Peyer's patch (tissue), 4 donors: Measurements from ENCODE around the gene HLA-DRA. TPM values are rescaled to one million over a fixed set of nuclear protein-coding genes. Genes with fewer than 3 reads are reported as not detected.

Experiments used
- DNase-seq, 3 donors: peaks; one replicate each; pipeline ENCODE4 v3.0.0-alpha.2; 2017 to 2019
- H3K27ac ChIP-seq, 4 donors: fragments of 200-600 bp; sonication (generic); one replicate each; pipeline ENCODE4 v1.5.1; 2016 to 2019
- H3K27me3 ChIP-seq, 2 donors: fragments of 200-600 bp; sonication (generic); one replicate each; pipeline ENCODE4 v1.5.1; 2019
- H3K36me3 ChIP-seq, 3 donors: fragments of 200-600 bp; sonication (generic); one replicate each; pipeline ENCODE4 v1.5.1; 2016 to 2019
- H3K4me1 ChIP-seq, 4 donors: fragments of 200-600 bp; sonication (generic); one replicate each; pipeline ENCODE4 v1.5.1; 2016 to 2019
- H3K4me3 ChIP-seq, 4 donors: fragments of 200-600 bp; sonication (generic); 1 replicate in 3 of 4; 2 replicates in 1 of 4; pipeline ENCODE4 v1.5.1; 2016 to 2019; ENCODE audit warnings: mild to moderate bottlenecking in 1 of 4
- H3K9me3 ChIP-seq, 4 donors: fragments of 200-600 bp; sonication (generic); one replicate each; pipeline ENCODE4 v1.5.1; 2016 to 2019; ENCODE audit warnings: mild to moderate bottlenecking in 1 of 4
- CTCF ChIP-seq, 6 experiments: fragments of 450-650 bp in 4 of 6; fragments of 200-600 bp in 2 of 6; sonication (generic) in 1 of 6; IDR thresholded peaks; one replicate each; pipeline ENCODE4 v1.5.1; 2017 to 2019; ENCODE audit warnings: antibody characterized with exemption in 6 of 6, mild to moderate bottlenecking in 3 of 6, moderate library complexity in 1 of 6
- POLR2A ChIP-seq, 2 donors: fragments of 450-650 bp; IDR thresholded peaks; one replicate each; pipeline ENCODE4 v1.5.1; 2017; ENCODE audit warnings: antibody characterized with exemption in 2 of 2, mild to moderate bottlenecking in 2 of 2, moderate library complexity in 2 of 2
- total RNA-seq, 4 donors: library from RNA; depleted of rRNA; stranded (reverse); fragments of >200 nt; gene quantifications; one replicate each; pipeline ENCODE4 v1.1.0, GENCODE V29; 2016

HLA-DRA gene
- total RNA-seq: 100 to 1,000 TPM; 354 to 966 (median 405) TPM

DNA sequence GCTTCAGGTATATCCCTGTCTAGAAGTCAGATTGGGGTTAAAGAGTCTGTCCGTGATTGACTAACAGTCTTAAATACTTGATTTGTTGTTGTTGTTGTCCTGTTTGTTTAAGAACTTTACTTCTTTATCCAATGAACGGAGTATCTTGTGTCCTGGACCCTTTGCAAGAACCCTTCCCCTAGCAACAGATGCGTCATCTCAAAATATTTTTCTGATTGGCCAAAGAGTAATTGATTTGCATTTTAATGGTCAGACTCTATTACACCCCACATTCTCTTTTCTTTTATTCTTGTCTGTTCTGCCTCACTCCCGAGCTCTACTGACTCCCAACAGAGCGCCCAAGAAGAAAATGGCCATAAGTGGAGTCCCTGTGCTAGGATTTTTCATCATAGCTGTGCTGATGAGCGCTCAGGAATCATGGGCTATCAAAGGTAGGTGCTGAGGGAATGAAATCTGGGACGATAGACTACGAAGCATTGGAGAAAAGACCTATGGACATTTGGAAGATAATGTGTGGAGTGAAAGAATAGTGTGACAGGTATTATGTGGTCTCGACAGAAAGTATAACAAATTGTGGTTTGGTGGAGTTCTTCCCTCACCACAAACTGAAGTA is at the start of gene HLA-DRA:
Gene HLA-DRA, plus strand, starts transcription at position 286 of the 613 bp plus-strand sequence. Its CDS starts 64 bp downstream, at position 350.
- Histone ChIP-seq H3K9me3 (no peaks in the 10 kb centered on the region), H3K4me3 (peak within 1 kb of the TSS; percentile 51 to 71 (median 53)), H3K27me3 (no peaks in the 10 kb centered on the region), H3K27ac (peak within 1 kb of the TSS; percentile 63 to 86 (median 80)), H3K4me1 (no peaks in the 10 kb centered on the region), H3K36me3 (peaks cover 0 to 9% (median 0%) of the 10 kb centered on the region in 3 donors)
- TF ChIP-seq CTCF (IDR thresholded peaks at IDR 0.05): no peak
- TF ChIP-seq POLR2A (IDR thresholded peaks at IDR 0.05): peak; percentile 79 to 81
- DNase-seq: peak; percentile 41 to 60 (median 42)

- Histone ChIP-seq H3K27ac (no peak overlapping the region), H3K36me3 (no peaks in the 10 kb centered on the region), H3K27me3 (no peaks in the 10 kb centered on the region), H3K4me3 (no peak overlapping the region), H3K9me3 (no peaks in the 10 kb centered on the region), H3K4me1 (peaks cover 0 to 10% (median 0%) of the 10 kb centered on the region in 4 donors)
- no peak for TF ChIP-seq CTCF (IDR thresholded peaks at IDR 0.05)
- no peak for TF ChIP-seq POLR2A (IDR thresholded peaks at IDR 0.05)
- DNase-seq: no peak
Observed at GRCh38 chr6:32391505-32391904, 48.2 kb upstream of the HLA-DRA start.

DNA sequence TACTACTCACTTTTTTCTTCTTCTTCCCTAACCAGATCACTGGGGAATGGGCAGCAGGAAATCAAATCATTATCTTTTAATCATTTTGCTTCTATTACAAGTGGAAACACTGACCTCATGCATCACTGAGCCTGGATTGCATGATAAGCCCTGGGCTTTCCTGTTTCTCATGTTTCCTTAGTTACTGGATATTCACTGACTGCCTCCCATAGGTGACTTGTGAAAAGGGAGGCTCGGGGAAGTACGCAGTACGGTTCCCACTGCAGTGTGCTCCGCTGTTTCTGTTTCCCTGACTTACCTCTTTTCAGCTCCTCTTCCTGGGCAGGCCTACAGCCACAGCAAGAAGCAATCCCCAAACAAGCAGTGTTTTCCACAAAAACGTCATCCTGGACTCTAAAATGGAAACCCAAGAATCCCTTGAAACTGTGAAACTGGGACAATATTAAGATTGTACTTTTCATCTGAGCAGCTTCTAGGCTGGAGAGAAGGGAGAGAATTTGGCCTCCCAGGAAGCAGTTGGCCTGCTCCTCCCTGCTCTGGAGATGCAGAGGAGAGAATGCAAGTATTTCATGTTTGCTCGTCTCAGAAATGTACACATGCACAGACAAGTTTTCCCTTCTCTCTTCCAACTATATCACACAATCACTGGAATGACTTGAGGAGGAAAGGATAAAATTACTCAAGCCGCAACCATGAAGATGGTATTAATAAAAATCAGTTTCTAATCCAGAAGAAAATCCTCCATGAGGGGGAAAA is 45.8 kb upstream of the HLA-DRA start:
- no peak overlapping the region for H3K4me3 ChIP-seq
- H3K9me3 ChIP-seq: no peaks in the 10 kb centered on the region
- no peak for DNase-seq
- TF ChIP-seq CTCF (IDR thresholded peaks at IDR 0.05): no peak
- TF ChIP-seq POLR2A (IDR thresholded peaks at IDR 0.05): no peak
- H3K27ac ChIP-seq: peak overlapping the region in 1 of 4 donors; percentile 3
- no peaks in the 10 kb centered on the region for H3K27me3 ChIP-seq
- H3K4me1 ChIP-seq: no peaks in the 10 kb centered on the region
- H3K36me3 ChIP-seq: no peaks in the 10 kb centered on the region

GRCh38 chr6:32396028-32396427 is 43.7 kb upstream of the HLA-DRA start:
- no peaks in the 10 kb centered on the region for H3K9me3 ChIP-seq
- DNase-seq: no peak
- TF ChIP-seq CTCF (IDR thresholded peaks at IDR 0.05): no peak
- no peak for TF ChIP-seq POLR2A (IDR thresholded peaks at IDR 0.05)
- no peaks in the 10 kb centered on the region for H3K36me3 ChIP-seq
- H3K27me3 ChIP-seq: no peaks in the 10 kb centered on the region
- H3K27ac ChIP-seq: no peak overlapping the region
- no peaks in the 10 kb centered on the region for H3K4me1 ChIP-seq
- H3K4me3 ChIP-seq: no peak overlapping the region

DNA sequence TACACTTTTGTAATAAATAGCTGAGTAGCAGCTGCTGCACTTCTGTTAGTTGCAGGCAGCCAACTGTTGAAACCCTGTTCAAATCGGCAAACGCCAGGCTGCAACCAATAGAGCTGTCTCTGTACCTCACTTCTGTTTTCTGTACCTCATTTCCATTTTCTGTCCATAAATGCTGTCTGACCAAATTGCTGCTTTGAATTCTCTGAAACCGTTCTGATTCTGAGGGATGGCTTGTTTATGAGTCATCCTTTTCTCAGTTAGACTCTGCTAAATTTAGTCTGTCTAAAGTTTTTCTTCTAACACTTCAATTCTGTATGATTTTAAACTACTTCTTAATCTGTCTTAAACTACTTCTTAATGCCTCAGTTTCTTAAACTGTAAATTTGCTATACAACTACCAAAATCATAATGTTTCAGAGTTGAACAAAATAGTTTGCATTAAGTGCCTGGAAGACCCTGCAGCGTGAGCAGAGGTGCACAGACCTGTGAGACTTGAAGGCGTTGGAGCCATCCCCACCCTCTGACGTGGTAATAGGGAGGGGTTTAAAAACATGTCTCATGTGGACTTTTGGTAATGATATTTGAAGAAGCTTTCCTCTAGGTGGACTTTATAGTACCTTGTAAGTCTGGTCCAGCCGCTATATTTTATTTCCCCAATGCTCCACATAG is 42.3 kb upstream of the HLA-DRA start:
- H3K4me3 ChIP-seq: no peak overlapping the region
- no peaks in the 10 kb centered on the region for H3K27me3 ChIP-seq
- H3K27ac ChIP-seq: no peak overlapping the region
- no peaks in the 10 kb centered on the region for H3K36me3 ChIP-seq
- TF ChIP-seq CTCF (IDR thresholded peaks at IDR 0.05) (no peak), POLR2A (IDR thresholded peaks at IDR 0.05) (no peak)
- H3K4me1 ChIP-seq: no peaks in the 10 kb centered on the region
- peak in 1 of 3 donors; percentile 25 for DNase-seq
- no peaks in the 10 kb centered on the region for H3K9me3 ChIP-seq
